ENCODE data around the gene SEMG1. TPM values are rescaled to one million over a fixed set of nuclear protein-coding genes. Genes with fewer than 3 reads are reported as not detected.

SEMG1 gene
- total RNA-seq, 3 donors from 2014 or later: not detected

GRCh38 chr20:45193331-45193730, 13.5 kb upstream of the SEMG1 start:
- H3K36me3 Mint-ChIP-seq (ENCODE audit: insufficient read depth): no peaks in the 10 kb centered on the region
- H3K4me1 Mint-ChIP-seq (ENCODE audit: low read depth): no peaks in the 10 kb centered on the region
- ATAC-seq (no peak), DNase-seq (no peak)
- no peaks in the 10 kb centered on the region for H3K9me3 Mint-ChIP-seq
- peaks cover 14% of the 10 kb centered on the region for H3K27me3 Mint-ChIP-seq (ENCODE audit: low read depth)
- H3K4me3 Mint-ChIP-seq: no peak overlapping the region

- no peaks in the 10 kb centered on the region for H3K4me1 Mint-ChIP-seq (ENCODE audit: low read depth)
- H3K4me3 Mint-ChIP-seq: no peak overlapping the region
- ATAC-seq: no peak
- DNase-seq: no peak
- H3K27me3 Mint-ChIP-seq (ENCODE audit: low read depth): peaks cover 48% of the 10 kb centered on the region
- no peaks in the 10 kb centered on the region for H3K9me3 Mint-ChIP-seq
- peaks cover 2% of the 10 kb centered on the region for H3K36me3 Mint-ChIP-seq (ENCODE audit: insufficient read depth)
Measured at GRCh38 chr20:45209924-45210323, 3.1 kb downstream of the SEMG1 start.

GRCh38 chr20:45211569-45212474, 5.0 kb downstream of the SEMG1 start:
- H3K4me3 Mint-ChIP-seq: no peak overlapping the region
- H3K36me3 Mint-ChIP-seq (ENCODE audit: insufficient read depth): no peaks in the 10 kb centered on the region
- H3K27me3 Mint-ChIP-seq (ENCODE audit: low read depth): peaks cover 36% of the 10 kb centered on the region
- no peaks in the 10 kb centered on the region for H3K4me1 Mint-ChIP-seq (ENCODE audit: low read depth)
- ATAC-seq: no peak
- DNase-seq: no peak
- H3K9me3 Mint-ChIP-seq: no peaks in the 10 kb centered on the region

GRCh38 chr20:45212836-45213235, 6.0 kb downstream of the SEMG1 start:
- Mint-ChIP-seq H3K4me3 (no peak overlapping the region), H3K9me3 (no peaks in the 10 kb centered on the region), H3K4me1 (ENCODE audit: low read depth) (no peaks in the 10 kb centered on the region), H3K27me3 (ENCODE audit: low read depth) (peaks cover 27% of the 10 kb centered on the region), H3K36me3 (ENCODE audit: insufficient read depth) (no peaks in the 10 kb centered on the region)
- ATAC-seq (no peak), DNase-seq (no peak)

- Mint-ChIP-seq H3K4me1 (ENCODE audit: low read depth) (no peaks in the 10 kb centered on the region), H3K36me3 (ENCODE audit: insufficient read depth) (no peaks in the 10 kb centered on the region), H3K9me3 (no peaks in the 10 kb centered on the region), H3K4me3 (no peak overlapping the region), H3K27me3 (ENCODE audit: low read depth) (peaks cover 39% of the 10 kb centered on the region)
- ATAC-seq: no peak
- DNase-seq: no peak
Measured at GRCh38 chr20:45218124-45218523, 11.3 kb downstream of the SEMG1 start.

GRCh38 chr20:45218636-45219035, 11.8 kb downstream of the SEMG1 start:
- no peaks in the 10 kb centered on the region for H3K9me3 Mint-ChIP-seq
- ATAC-seq (no peak), DNase-seq (no peak)
- no peak overlapping the region for H3K4me3 Mint-ChIP-seq
- peaks cover 39% of the 10 kb centered on the region for H3K27me3 Mint-ChIP-seq (ENCODE audit: low read depth)
- no peaks in the 10 kb centered on the region for H3K4me1 Mint-ChIP-seq (ENCODE audit: low read depth)
- H3K36me3 Mint-ChIP-seq (ENCODE audit: insufficient read depth): no peaks in the 10 kb centered on the region

GRCh38 chr20:45221076-45221475, 14.2 kb downstream of the SEMG1 start, which contains the start of gene SEMG2:
TSS of gene SEMG2 (plus strand) at chr20:45221373. CDS start at chr20:45221390, 17 bp downstream.
- no peaks in the 10 kb centered on the region for H3K9me3 Mint-ChIP-seq
- DNase-seq (no peak), ATAC-seq (no peak)
- H3K4me3 Mint-ChIP-seq: no peak within 1 kb of the TSS
- no peaks in the 10 kb centered on the region for H3K4me1 Mint-ChIP-seq (ENCODE audit: low read depth)
- H3K27me3 Mint-ChIP-seq (ENCODE audit: low read depth): peaks cover 33% of the 10 kb centered on the region
- H3K36me3 Mint-ChIP-seq (ENCODE audit: insufficient read depth): no peaks in the 10 kb centered on the region

GRCh38 chr20:45223136-45223535, 16.3 kb downstream of the SEMG1 start:
- DNase-seq: no peak
- no peaks in the 10 kb centered on the region for H3K9me3 Mint-ChIP-seq
- peaks cover 31% of the 10 kb centered on the region for H3K27me3 Mint-ChIP-seq (ENCODE audit: low read depth)
- no peaks in the 10 kb centered on the region for H3K36me3 Mint-ChIP-seq (ENCODE audit: insufficient read depth)
- H3K4me1 Mint-ChIP-seq (ENCODE audit: low read depth): no peaks in the 10 kb centered on the region
- H3K4me3 Mint-ChIP-seq: no peak overlapping the region
- no peak for ATAC-seq

GRCh38 chr20:45226287-45226686, 19.5 kb downstream of the SEMG1 start:
- Mint-ChIP-seq H3K9me3 (no peaks in the 10 kb centered on the region), H3K4me1 (ENCODE audit: low read depth) (no peaks in the 10 kb centered on the region), H3K4me3 (no peak overlapping the region), H3K27me3 (ENCODE audit: low read depth) (peaks cover 28% of the 10 kb centered on the region), H3K36me3 (ENCODE audit: insufficient read depth) (no peaks in the 10 kb centered on the region)
- DNase-seq: no peak
- ATAC-seq: no peak

- H3K4me1 Mint-ChIP-seq (ENCODE audit: low read depth): no peaks in the 10 kb centered on the region
- peaks cover 6% of the 10 kb centered on the region for H3K9me3 Mint-ChIP-seq
- ATAC-seq (no peak), DNase-seq (peak; percentile 11)
- H3K27me3 Mint-ChIP-seq (ENCODE audit: low read depth): peaks cover 32% of the 10 kb centered on the region
- H3K36me3 Mint-ChIP-seq (ENCODE audit: insufficient read depth): no peaks in the 10 kb centered on the region
- H3K4me3 Mint-ChIP-seq: no peak overlapping the region
Measured at GRCh38 chr20:45229264-45230056, 22.6 kb downstream of the SEMG1 start.

GRCh38 chr20:45230631-45231030, 23.8 kb downstream of the SEMG1 start:
- DNase-seq: no peak
- H3K27me3 Mint-ChIP-seq (ENCODE audit: low read depth): peaks cover 30% of the 10 kb centered on the region
- peaks cover 11% of the 10 kb centered on the region for H3K9me3 Mint-ChIP-seq
- ATAC-seq: no peak
- H3K4me1 Mint-ChIP-seq (ENCODE audit: low read depth): no peaks in the 10 kb centered on the region
- no peak overlapping the region for H3K4me3 Mint-ChIP-seq
- H3K36me3 Mint-ChIP-seq (ENCODE audit: insufficient read depth): no peaks in the 10 kb centered on the region

GRCh38 chr20:45235995-45236394, 29.2 kb downstream of the SEMG1 start:
- ATAC-seq (no peak), DNase-seq (no peak)
- no peaks in the 10 kb centered on the region for H3K36me3 Mint-ChIP-seq (ENCODE audit: insufficient read depth)
- no peaks in the 10 kb centered on the region for H3K4me1 Mint-ChIP-seq (ENCODE audit: low read depth)
- H3K4me3 Mint-ChIP-seq: no peak overlapping the region
- H3K27me3 Mint-ChIP-seq (ENCODE audit: low read depth): peaks cover 40% of the 10 kb centered on the region
- H3K9me3 Mint-ChIP-seq: peaks cover 11% of the 10 kb centered on the region

GRCh38 chr20:45238139-45238538, 31.3 kb downstream of the SEMG1 start:
- Mint-ChIP-seq H3K4me3 (no peak overlapping the region), H3K36me3 (ENCODE audit: insufficient read depth) (no peaks in the 10 kb centered on the region), H3K27me3 (ENCODE audit: low read depth) (peaks cover 37% of the 10 kb centered on the region), H3K4me1 (ENCODE audit: low read depth) (no peaks in the 10 kb centered on the region), H3K9me3 (peaks cover 11% of the 10 kb centered on the region)
- ATAC-seq (no peak), DNase-seq (no peak)

GRCh38 chr20:45246109-45246508, 39.3 kb downstream of the SEMG1 start:
- Mint-ChIP-seq H3K4me3 (no peak overlapping the region), H3K4me1 (ENCODE audit: low read depth) (no peaks in the 10 kb centered on the region), H3K27me3 (ENCODE audit: low read depth) (peaks cover 58% of the 10 kb centered on the region), H3K36me3 (ENCODE audit: insufficient read depth) (no peaks in the 10 kb centered on the region), H3K9me3 (no peaks in the 10 kb centered on the region)
- ATAC-seq (no peak), DNase-seq (no peak)

Measured in activated T-cell treated with anti-CD3 and anti-CD28 coated beads, Interleukin-2, amount 50 U/mL, for 4 hours (primary cell).